Measurements from ENCODE around the gene TGFBRAP1.

DNA sequence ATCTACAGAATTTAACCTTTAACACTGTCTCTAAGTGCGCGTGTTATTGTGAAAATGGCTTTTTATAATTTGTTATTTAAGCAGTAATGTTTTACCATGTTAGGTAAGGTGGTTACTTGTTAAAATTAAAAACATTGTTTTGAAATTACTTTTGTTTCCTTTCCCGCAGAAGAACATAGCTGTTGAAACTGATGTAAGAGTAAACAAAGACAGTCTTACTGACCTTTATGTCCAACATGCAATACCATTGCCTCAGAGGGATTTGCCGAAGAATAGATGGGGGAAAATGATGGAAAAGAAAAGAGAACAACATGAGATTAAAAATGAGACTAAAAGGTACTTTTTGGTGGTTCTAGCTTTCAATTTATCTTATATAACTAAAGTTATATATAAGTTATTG is 9.9 kb upstream of the TGFBRAP1 start:
- TF ChIP-seq, protein P1, sequence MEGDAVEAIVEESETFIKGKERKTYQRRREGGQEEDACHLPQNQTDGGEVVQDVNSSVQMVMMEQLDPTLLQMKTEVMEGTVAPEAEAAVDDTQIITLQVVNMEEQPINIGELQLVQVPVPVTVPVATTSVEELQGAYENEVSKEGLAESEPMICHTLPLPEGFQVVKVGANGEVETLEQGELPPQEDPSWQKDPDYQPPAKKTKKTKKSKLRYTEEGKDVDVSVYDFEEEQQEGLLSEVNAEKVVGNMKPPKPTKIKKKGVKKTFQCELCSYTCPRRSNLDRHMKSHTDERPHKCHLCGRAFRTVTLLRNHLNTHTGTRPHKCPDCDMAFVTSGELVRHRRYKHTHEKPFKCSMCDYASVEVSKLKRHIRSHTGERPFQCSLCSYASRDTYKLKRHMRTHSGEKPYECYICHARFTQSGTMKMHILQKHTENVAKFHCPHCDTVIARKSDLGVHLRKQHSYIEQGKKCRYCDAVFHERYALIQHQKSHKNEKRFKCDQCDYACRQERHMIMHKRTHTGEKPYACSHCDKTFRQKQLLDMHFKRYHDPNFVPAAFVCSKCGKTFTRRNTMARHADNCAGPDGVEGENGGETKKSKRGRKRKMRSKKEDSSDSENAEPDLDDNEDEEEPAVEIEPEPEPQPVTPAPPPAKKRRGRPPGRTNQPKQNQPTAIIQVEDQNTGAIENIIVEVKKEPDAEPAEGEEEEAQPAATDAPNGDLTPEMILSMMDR (IDR thresholded peaks at IDR 0.05) = no peak
- no peak for TF ChIP-seq POLR2A (IDR thresholded peaks at IDR 0.05)

Measured in Peyer's patch (tissue), 4 donors.